ENCODE data around the gene SENP7.
"Not testable (repeated sequence)": the region's sequence is repeated elsewhere in the genome, so short reads cannot be mapped to it uniquely, and the experiment has no call there.

SENP7 gene

DNA sequence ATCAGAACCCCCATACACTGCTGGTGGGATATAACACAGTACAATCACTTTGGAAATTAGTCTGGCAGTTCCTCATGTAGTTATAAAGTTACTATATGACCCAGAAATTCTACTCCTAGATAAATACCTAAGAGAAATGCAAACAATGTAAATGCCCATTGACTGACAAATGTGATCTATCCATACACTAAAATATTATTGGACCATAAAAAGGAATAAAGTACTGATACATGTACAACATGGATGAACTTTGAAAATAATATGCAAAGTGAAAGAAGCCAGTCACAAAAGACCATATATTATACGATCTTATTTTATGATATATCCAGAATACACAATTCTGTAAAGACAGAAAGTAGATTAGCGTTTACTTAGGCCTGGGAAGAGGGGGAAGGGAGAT, 200.5 kb downstream of the SENP7 start:
- no peak for DNase-seq

DNA sequence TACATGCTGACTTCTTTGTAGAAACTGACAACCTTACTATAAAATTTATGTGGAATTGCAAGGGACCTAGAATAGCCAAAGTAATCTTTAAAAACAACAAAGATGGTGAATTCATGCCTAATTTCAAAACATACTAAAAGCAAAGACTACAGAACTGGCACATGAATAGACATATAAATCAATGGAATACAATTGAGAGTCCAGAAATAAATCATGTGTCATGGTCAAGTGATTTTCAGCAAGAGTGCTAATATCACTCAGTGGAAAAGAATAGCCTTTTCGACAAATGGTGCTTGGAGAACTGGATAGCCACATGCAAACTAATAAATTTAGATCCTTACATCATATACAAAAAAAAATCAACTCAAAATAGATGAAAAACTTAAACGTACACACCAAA, 201.3 kb downstream of the SENP7 start:
- DNase-seq, result no peak

DNA sequence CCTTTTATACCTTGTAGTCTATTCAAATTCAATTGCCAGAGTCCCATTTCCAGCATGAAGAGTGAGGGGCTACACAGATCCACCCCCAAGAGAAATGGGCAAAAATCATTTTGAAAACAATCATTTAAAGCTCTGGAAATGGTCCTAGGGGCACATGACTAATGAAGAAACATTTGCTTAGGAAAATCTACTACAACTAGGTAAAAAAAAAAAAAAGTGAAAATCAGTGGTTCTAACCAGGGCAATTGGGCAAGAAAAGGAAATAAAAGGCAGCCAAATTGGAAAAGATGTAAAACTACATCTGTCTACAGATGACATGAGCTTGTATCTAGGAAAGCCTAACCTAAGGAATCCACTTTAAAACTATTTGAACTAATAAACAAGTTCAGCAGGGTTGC, 202.0 kb downstream of the SENP7 start:
- DNase-seq, result no peak

DNA sequence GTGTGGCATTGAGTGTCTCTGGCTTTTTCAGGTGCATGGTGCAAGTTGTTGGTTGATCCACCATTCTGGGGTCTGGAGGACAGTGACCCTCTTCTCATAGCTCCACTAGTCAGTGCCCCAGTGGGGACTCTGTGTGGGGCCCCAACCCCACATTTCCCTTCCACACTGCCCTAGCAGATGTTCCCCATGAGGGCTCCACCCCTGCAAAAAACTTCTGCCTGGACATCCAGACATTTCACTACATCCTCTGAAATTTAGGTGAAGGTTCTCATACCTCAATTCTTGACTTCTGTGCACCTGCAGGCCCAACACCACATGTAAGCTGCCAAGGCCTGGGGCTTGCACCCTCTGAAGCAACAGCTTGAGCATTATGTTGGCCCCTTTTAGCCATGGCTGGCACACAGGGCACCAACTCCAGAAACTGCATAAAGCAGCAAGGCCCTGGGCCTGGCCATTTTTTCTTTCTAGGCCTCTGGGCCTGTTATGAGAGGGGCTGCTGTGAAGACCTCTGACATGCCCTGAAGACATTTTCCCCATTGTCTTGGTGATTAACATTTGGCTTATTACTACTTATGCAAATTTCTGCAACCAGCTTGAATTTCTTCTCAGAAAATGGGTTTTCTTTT, 204.8 kb downstream of the SENP7 start:
- not testable (repeated sequence) for DNase-seq

DNA sequence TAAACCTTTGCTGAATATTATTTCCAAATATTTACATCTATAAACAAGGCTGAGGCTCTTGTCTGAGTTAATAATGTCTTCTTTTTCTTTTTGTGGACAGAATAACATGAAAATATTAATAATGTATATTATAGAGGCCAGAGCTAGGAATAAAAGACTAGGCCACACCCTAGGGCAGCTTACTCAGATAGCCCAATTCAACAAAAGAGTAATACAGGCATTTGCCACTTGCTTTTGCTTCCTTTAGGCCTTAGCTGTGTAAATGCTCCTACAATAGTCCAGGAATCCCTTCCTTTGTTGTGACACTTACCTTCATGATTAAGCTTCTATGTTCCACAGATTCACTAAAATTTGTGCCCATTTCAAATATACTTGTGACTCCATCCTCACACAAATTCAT, 209.2 kb downstream of the SENP7 start:
- no peak for DNase-seq

DNA sequence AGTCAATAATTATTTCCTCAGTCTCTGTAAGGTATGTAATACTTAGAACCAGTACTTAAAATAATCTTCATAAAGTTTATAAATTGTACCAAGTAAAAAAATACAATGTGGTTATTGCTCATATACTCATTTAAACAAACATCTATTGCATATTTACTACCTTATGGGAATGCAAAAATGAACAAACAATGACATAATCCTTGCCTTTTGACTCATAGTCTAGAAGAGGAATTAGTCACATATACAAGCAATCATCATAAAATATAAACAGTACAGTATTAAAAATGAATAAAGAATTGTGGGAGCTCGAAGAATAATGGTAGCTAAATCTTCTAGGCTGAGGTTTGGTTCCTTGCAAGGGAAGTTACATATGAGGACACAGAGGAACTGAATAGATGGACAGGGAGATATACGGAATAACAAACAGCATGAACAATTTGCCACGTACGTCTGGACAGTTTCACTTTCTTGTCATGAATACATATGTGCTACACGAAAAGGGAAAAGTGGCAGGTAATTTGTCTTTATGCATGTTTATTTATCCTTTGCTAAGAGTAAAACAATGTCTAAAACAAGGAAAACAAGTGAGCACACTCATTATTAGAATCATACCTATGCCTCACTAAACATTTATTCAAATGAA, 209.8 kb downstream of the SENP7 start:
- no peak for DNase-seq

DNA sequence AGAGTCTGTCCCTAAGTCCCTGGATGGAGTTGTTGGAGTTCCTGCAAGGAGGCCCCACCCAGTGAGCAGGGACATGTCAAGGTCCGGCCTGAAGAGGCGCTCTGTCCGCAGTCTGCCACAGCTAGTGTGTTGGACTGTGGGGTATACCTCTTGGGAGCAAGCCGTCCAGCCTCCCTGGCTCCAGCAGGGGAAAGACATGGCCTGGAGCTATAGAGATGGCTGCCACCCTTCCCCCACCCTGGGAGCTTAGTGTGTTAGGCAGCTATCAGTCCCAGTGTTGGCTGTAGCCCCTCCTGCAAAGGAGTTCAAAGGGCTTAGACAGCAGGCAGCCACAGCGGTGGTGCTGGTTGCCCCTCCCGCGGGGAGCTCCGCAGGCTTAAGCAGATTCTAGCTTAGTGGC, 212.9 kb downstream of the SENP7 start:
- DNase-seq, result no peak

DNA sequence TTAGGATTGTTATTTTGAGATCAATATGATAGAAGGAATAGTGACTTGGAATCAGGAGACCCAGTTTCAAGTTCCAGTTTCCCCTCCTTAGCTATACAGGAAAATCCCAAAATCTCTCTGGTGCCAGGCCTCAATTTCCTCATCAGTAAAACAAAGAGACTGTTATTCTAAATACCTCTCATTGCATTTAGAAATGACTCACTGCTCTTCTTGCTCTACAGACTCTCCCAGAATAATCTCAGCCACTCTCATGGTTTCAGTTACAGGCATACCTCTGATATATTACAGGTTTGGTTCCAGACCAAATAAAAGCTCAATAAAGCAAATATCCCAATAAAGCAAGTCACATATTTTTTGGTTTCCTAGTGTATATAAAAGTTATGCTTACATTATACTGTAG, 221.0 kb downstream of the SENP7 start:
- DNase-seq, result no peak

DNA sequence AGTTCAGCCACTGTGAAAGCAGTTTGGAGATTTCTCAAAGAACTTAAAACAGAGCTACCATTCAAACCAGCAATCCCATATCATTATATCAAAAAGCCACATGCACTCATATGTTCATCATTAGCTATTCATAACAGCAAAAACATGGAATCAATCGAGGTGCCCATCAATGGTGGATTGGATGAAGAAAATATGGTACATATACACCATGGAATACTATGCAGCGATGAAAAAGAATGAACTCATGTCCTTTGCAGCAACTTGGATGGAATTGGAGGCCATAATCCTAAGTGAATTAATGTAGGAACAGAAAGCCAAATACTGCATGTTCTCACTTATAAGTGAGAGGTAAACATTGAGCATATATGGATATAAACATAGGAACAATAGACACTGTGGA, 224.7 kb downstream of the SENP7 start:
- DNase-seq, result no peak

DNA sequence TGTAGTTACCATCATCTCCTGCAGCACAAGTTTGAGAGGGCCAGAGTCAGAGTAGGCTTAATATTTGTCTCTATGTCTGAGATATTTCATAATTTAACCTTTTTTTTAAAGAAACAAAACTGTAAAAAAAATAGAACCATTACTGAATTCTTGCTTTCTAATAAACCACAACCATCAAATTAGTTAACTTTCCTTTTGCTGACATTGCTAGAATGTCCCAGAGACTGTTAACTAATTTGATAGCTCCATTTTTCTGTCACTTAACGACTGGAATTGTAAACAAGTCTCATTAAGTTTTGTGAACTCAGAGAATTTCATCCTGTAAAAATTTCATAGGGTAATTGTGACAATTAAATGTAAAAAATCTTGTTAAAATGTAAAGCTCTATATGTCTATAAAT, 228.3 kb downstream of the SENP7 start:
- DNase-seq, result no peak

DNA sequence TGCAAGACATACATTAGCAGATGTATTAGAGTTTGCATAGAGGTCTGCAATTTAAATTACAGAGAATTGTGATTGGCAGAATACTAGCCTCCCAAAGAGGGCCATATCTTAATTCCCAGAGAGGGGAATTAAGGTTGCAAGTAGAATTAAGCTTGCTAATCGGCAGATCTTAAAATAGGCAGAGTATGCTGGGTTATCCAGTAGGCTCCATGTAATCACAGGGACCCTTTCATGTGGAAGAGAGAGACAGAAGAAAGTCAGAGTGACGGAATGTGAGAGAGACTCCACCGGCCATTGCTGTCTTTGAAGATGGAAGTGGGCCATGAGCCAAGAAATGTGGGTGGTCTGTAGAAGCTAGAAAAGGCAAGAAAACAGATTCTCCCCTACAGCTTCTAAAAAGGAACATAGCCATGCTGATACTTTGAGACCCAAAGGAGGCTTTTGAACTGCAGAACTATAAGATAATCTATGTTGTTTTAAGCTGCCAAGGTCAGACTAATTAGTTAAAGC, 231.4 kb downstream of the SENP7 start:
- DNase-seq, result no peak

DNA sequence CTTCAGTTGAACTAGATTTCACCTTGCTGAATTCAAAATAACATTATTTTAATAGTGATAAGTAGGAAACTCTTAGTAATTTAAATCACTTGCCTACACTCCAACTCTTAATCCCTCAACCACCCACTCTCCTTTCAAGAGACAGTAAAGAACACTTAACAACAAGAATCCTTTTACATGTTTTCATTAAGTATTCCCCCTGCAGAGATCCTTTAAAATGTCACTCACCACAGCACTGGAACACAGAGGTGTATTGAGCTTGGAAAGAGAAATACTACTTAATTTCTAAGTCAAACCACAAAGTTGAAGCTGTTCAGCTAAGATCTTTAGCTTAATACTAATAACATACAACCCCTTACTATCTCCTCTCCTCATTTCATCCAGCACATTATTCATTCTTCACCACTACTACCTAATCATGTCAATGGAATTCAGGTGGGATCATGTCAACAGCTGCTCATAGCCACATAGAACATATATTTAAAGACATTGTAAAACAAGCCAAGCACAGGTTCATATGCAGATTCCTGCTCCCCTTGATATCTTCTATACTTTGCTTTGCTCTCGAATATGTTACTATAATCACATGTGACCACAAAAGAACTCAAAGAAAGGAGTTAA, 233.1 kb downstream of the SENP7 start:
- DNase-seq, result no peak

DNA sequence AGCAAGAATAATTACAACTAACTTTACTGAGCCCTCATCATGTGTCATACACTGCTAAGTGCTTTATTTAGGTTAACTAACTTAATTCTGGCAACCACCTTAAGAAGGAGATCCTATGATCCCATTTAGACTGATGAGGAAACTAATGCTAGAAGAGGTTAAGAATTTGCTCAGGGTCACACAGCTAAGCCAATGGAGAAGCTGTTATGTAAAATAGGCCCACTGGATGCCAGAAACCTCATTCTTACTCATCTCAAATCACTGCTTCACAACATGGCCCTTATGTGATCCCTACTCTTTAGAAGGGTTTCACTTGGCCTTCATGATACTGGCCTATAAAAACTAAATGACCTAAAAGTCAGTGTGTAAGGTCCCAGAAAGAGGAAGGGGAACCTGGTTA, 233.8 kb downstream of the SENP7 start:
- DNase-seq, result no peak

DNA sequence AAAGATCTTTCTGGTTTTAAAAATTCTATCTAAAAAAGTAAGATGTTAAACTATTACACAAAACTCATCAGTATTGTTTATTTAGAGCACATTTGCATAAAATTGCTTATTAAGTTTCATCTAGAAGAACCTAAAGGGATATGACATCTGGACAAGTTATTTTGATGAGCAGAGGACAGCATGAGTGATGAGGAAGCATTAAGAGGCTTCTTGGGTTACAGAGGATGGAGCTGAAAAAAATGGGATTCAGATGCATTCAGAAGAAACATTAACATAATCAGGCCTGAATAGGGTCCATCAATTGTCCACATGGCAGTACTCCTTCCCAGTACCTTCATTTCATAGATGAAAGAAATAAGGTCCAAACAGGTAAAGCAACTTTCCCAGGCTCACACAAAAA, 234.3 kb downstream of the SENP7 start:
- no peak for DNase-seq
